GM18505 (cell line): Measurements from ENCODE around the gene SLC2A14.
"Not testable (repeated sequence)": the region's sequence is repeated elsewhere in the genome, so short reads cannot be mapped to it uniquely, and the experiment has no call there.

Experiments used
- ATAC-seq: cut with Tn5 transposase; IDR thresholded peaks from one replicate; pipeline ENCODE4 v1.9.1; 2021; ENCODE audit not compliant: unreplicated experiment
- POLR2A ChIP-seq: IDR thresholded peaks from 4 replicates; pipeline ENCODE4 v1.6.1; 2011; ENCODE audit warnings: borderline replicate concordance; ENCODE audit not compliant: insufficient read depth, insufficient read length; ENCODE audit errors: extremely low read depth

Gene SLC2A14

DNA sequence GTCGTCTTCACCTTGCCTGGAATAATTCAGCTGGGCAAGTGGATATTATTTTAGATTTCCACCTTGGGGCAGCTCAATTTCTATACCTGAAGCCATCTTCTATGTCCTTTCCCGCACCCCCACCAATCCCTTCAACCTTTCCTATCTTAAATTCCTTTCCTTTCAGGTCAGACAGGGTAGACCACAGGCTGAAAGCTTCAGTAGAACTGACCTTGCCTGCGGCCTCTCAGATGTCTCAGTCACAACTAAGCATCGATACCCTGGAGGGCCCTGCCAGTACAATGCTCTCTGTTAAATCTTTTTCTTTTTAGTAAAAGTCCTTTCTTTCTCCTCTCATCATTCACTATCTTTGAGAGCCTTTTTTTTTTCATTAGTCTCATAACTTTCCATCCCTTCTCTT is 38.9 kb downstream of the SLC2A14 start:
- ATAC-seq = no peak
- no peak for TF ChIP-seq POLR2A

- not testable (repeated sequence) for ATAC-seq
Measured at GRCh38 chr12:7833201-7833600, 39.5 kb downstream of the SLC2A14 start.

GRCh38 chr12:7832059-7832696 is 40.5 kb downstream of the SLC2A14 start:
- no peak for ATAC-seq
- TF ChIP-seq POLR2A = no peak

DNA sequence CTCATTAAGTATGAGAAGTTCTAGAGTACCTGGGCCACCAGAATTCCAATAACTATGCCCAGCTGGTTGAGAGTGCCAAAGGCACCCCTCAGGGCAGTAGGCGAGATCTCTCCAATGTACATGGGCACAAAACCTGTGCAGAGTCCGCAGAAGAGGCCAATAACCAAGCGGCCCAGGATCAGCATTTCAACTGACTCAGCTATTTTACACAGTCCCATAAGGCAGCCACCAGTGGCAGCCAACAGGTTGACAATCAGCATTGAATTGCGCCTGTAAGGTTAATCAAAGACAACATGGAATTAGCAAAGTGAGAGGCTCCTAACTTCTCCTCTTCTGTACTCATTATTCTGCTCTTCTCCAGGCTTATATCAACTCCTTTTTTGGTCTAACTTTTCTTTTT is 43.0 kb downstream of the SLC2A14 start:
- not testable (repeated sequence) for ATAC-seq

DNA sequence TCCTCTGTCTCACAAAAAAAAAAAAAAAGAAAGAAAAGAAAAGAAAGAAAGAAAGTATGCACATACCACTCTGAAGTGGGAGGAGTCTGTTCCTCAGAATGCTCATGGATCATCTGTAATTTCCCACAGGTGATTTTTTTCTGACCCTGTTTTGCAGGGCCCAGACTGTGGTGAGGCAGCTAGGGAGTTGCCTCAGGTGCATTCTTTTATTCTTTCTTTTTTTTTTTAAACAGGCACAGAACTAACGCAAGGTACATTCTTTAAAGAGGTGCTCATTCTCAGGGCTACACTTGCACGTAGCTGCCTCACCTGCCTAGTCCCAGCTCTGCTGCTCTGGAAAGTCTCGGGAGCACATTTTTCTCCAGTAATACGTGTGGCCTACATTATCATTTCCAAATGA is 47.0 kb downstream of the SLC2A14 start:
- not testable (repeated sequence) for ATAC-seq

GRCh38 chr12:7806863-7807487 is 65.7 kb downstream of the SLC2A14 start:
- no peak for TF ChIP-seq POLR2A
- no peak for ATAC-seq

DNA sequence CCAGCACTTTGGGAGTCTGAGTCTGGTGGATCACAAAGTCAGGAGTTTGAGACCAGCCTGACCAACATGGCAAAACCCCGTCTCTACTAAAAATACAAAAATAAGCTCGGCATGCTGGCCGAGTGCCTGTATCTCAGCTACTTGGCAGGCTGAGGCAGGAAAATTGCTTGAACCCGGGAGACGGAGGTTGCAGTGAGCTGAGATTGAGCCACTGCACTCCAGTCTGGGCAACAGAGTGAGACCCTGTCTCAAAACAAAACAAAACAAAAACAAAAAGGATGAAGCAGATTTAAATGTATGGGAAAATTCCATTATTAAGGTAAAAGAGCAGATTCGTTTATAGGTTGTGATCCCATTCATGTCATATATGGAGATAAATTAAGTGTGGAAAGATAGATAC is 66.4 kb downstream of the SLC2A14 start:
- ATAC-seq = not testable (repeated sequence)

GRCh38 chr12:7801460-7801859 is 71.3 kb downstream of the SLC2A14 start:
- no peak for ATAC-seq
- TF ChIP-seq POLR2A = no peak

DNA sequence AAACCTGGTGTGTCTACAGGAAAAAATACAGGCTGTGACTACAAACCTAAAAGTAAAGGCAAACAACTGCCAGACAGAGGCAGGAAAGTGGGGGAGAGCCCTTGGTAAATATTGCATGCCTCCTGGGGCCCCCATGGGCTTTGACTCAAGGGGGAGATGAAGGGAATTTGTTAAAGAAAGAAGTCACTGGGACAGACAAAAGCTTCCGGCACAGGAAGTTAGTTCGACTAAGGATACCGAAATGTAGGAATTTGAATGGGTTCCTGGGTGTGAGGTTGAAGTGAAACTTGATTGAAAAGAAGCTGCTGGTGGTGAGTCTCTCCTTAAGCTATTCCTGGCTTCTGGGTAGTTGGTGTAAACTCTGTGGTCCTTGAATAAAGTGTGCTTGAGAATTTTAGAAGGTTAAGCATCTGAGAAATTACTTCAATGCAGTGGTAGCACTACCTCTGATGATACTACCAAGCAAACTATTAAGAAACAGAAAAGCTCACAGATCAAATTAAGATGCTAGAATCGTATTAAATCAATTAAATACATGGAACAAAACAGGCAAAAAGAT is 73.9 kb downstream of the SLC2A14 start:
- ATAC-seq = not testable (repeated sequence)

DNA sequence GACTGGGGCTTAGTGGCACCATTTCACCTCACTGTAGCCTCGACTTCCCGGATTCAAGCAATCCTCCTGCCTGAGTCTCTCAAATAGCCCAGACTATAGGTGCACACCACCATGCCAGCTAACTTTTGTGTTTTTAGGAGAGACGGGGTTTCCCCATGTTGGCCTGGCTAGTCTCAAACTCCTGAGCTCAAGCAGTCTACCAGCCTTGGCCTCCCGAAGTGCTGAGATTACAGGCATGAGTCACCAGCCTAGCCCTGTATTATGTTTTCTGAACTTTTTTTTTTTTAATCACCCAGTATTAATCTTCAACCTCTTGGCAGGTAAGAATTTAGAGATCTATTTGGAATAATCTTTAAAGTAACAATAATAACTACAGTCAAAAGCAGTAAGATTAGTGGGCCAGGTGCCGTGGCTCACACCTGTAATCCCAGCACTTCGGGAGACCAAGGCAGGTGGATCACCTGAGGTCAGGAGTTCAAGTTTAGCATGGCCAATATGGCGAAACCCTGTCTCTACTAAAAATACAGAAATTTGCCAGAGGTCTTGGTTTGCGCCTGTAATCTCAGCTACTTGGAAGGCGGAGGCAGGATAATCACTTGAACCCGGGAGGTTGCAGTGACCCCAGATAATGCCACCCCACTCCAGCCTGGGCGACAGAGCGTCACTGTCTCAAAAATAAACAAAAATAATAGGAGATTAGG is 74.9 kb downstream of the SLC2A14 start:
- ATAC-seq = no peak

DNA sequence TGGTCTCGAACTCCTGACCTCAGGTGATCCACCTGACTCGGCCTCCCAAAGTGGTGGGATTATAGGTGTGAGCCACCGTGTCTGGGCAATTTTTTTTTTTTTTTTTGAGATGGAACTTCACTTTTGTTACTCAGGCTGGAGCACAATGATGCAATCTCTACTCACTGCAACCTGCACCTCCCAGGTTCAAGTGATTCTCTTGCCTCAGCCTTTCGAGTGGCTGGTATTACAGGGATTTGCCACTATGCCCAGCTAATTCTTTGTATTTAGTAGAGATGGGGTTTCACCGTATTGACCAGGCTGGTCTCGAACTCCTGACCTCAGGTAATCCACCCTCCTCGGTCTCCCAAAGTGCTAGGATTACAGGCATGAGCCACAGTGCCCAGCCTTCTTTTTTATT is 75.4 kb downstream of the SLC2A14 start:
- ATAC-seq = not testable (repeated sequence)

More for the DNA sequence above, 74.9 kb downstream of the SLC2A14 start:
- no peak for TF ChIP-seq POLR2A

GRCh38 chr12:7793211-7793610 is 79.5 kb downstream of the SLC2A14 start:
- no peak for ATAC-seq

DNA sequence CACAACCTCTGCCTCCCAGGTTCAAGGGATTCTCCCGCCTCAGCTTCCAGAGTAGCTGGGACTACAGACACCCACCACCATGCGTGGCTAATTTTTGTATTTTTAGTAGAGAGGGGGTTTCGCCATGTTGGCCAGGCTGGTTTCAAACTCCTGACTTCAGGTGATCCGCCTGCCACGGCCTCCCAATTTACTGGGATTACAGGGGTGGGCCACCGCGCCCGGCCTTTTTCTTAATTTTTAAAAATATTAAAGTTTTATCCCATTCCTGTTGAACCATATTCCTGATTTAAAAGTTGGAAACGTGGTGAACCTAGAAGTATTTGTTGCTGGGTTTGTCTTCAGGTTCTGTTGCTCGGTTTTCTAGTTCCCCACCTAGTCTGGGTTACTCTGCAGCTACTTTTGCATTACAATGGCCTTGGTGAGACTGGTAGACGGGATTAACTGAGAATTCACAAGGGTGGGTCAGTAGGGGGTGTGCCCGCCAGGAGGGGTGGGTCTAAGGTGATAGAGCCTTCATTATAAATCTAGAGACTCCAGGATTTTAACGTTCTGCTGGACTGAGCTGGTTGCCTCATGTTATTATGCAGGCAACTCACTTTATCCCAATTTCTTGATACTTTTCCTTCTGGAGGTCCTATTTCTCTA is 83.7 kb downstream of the SLC2A14 start, which contains the start of gene NANOG:
TSS of gene NANOG (plus strand) at position 519 of the 645 bp plus-strand sequence. CDS start 213 bp downstream, outside the sequence.
- not testable (repeated sequence) for ATAC-seq

More at GRCh38 chr12:7793211-7793610, 79.5 kb downstream of the SLC2A14 start:
- TF ChIP-seq POLR2A = no peak

GRCh38 chr12:7788294-7788660 is 84.4 kb downstream of the SLC2A14 start:
- ATAC-seq = no peak
- no peak for TF ChIP-seq POLR2A
